ENCODE measurements around the gene GCN1. TPM values are rescaled to one million over a fixed set of nuclear protein-coding genes. Genes with fewer than 3 reads are reported as not detected.

Gene GCN1
- total and polyA plus RNA-seq, 2 of the 8 experiments (the other 6 are each of a cell fraction or from before 2014, with no cell fraction given) = 61.4 to 133 TPM

- no peak for FAIRE-seq
- H4K20me1 ChIP-seq (replicated peaks in 1 of 2; ENCODE audit: control insufficient read depth in 1 of 2, insufficient read depth in 2 of 2, low read length in 2 of 2) = peaks cover 6 to 18% of the 10 kb centered on the region in 2 experiments
- H3K27ac ChIP-seq (ENCODE audit: low read depth, low read length) = no peak overlapping the region
Measured at GRCh38 chr12:120103371-120103770, 91.1 kb downstream of the GCN1 start.

More at GRCh38 chr12:120103371-120103770, 91.1 kb downstream of the GCN1 start:
- H3K9me3 ChIP-seq (ENCODE audit: insufficient read depth in 2 of 2, low read depth in 1 of 2, low read length in 1 of 2) = no peaks in the 10 kb centered on the region
- no peak overlapping the region for H3K9ac ChIP-seq (replicated peaks in 1 of 4; ENCODE audit: extremely low read depth in 1 of 4, low read depth in 3 of 4, low read length in 3 of 4)
- no peak overlapping the region for H3K14ac ChIP-seq (ENCODE audit: insufficient read length)
- H3K4me1 ChIP-seq (replicated peaks in 1 of 4; ENCODE audit: control insufficient read depth in 3 of 4, insufficient read depth in 4 of 4, low read length in 3 of 4) = peaks cover 0 to 9% (median 5%) of the 10 kb centered on the region in 4 experiments; a peak in 5 of 7 replicates
- H3K4me3 ChIP-seq (ENCODE audit: extremely low read depth in 1 of 4, insufficient read depth in 2 of 4, low read depth in 3 of 4, low read length in 4 of 4) = no peak overlapping the region
- no peak overlapping the region for H3K4me2 ChIP-seq (ENCODE audit: insufficient read depth in 1 of 2, low read depth in 2 of 2, low read length in 2 of 2)
- H3K56ac ChIP-seq (replicated peaks; ENCODE audit: insufficient read length, low read depth, low read length) = no peak overlapping the region
- H2BK15ac ChIP-seq (ENCODE audit: low read length) = 0 out of 2 replicates have a peak overlapping the region, but pooled peaks have one; percentile 18
- peaks cover 7% of the 10 kb centered on the region; the same call in 1 of the 2 replicates for H3K79me1 ChIP-seq (ENCODE audit: low read depth, low read length)
- H3K18ac ChIP-seq (ENCODE audit: extremely low read depth, low read length) = no peak overlapping the region
- peak overlapping the region; percentile 41; the same call in 1 of the 2 replicates for H4K8ac ChIP-seq (ENCODE audit: extremely low read depth, insufficient read depth, low read length)
- H3K79me2 ChIP-seq (ENCODE audit: control insufficient read depth in 1 of 2, insufficient read depth in 2 of 2, low read length in 2 of 2) = peaks cover 0 to 53% of the 10 kb centered on the region in 2 experiments; a peak in 3 of 4 replicates
- peaks cover 0 to 12% (median 4%) of the 10 kb centered on the region in 4 experiments; a peak in 6 of 8 replicates for H3K36me3 ChIP-seq (ENCODE audit: control insufficient read depth in 2 of 4, insufficient read depth in 4 of 4, low read length in 3 of 4)
- no peak overlapping the region for H3K4ac ChIP-seq (replicated peaks; ENCODE audit: insufficient read length, low read depth, low read length)
- no peak overlapping the region for H2AK5ac ChIP-seq (ENCODE audit: low read depth, low read length)
- H2BK5ac ChIP-seq (ENCODE audit: low read depth, low read length) = no peak overlapping the region
- POLR2A ChIA-PET (ENCODE audit: partially characterized antibody) = interaction anchor here (1.3 to 6.3 kb wide), 7 partner anchors 9 to 97 kb away, joined by 5 to 52 read pairs (median 10); partner anchors contain the start of genes RAB35 and RPLP0
- H2BK12ac ChIP-seq (ENCODE audit: low read depth, low read length) = no peak overlapping the region
- WGBS, 2 experiments (ENCODE audit: extremely low coverage in 1 of 2, insufficient coverage in 1 of 2, insufficient read length in 1 of 2, insufficient replicate concordance in 2 of 2, low coverage in 1 of 2, low lambda C conversion rate in 2 of 2, missing lambda C conversion rate in 1 of 2) = 94% methylated on average over 13 of the region's 13 CpGs; no CpG with 5 or more reads in 1 of the 2 experiments
- H2BK120ac ChIP-seq (replicated peaks; ENCODE audit: low read depth, low read length) = no peak overlapping the region
- no peaks in the 10 kb centered on the region for H3K23me2 ChIP-seq (ENCODE audit: low read depth, low read length)
- H3K27me3 ChIP-seq (replicated peaks in 1 of 4; ENCODE audit: control insufficient read depth in 3 of 4, extremely low read depth in 1 of 4, insufficient read depth in 3 of 4, low read length in 3 of 4) = no peaks in the 10 kb centered on the region
- CTCF ChIA-PET (ENCODE audit: partially characterized antibody) = interaction anchor here (1.1 to 2.6 kb wide), 6 partner anchors 9 to 31 kb away, joined by 3 to 12 read pairs (median 4); partner anchors contain the start of gene RAB35
- H4K5ac ChIP-seq (ENCODE audit: insufficient read length, low read depth, low read length) = no peak overlapping the region
- no peak overlapping the region for H3K23ac ChIP-seq (ENCODE audit: insufficient read length)
- H2BK20ac ChIP-seq (ENCODE audit: low read length) = no peak overlapping the region
- H4K91ac ChIP-seq (replicated peaks; ENCODE audit: insufficient read length, low read length) = no peak overlapping the region
- no peak for DNase-seq (ENCODE audit: low read depth in 1 of 2, low spot score in 2 of 2)
- no peak overlapping the region for H2AFZ ChIP-seq (ENCODE audit: low read length)

Measured in H1 (cell line).